ENCODE results near the gene GH2. TPM values are rescaled to one million over a fixed set of nuclear protein-coding genes. Genes with fewer than 3 reads are reported as not detected.

GH2 gene
- total RNA-seq (not detected), polyA plus RNA-seq (not detected)

DNA sequence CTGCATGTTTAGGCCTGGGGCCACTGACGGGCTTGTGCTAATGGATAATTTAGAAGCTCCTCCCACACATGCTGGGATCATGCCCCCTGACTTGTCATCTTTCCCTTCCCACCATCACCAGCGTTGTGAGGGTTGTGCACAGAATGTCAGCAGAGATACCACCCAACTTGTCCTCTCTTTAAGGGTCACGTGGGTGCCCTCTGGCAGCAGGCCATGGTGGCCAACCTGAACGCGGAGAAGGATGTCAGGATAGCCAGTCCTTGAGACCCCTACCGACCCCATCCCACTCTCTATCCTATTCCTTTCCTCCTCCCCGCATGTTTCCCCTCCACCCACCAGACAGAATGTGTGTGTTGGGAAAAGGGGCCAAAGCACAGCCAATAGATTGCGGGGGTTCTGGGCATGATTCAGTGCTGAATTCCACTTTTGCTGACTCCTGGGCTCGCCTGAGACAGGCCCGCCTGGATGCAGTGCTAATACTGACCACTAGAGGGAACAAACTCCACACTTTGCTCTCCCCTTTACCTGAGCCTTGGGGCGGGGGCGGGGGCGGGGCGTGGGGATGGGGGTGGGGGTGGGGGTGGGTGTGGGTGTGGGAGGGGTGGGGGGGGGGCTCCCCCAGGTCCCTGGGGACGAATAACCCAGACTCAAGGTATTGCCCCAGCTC lies at the start of gene GH2:
Gene GH2, minus strand, starts transcription at position 10 of the 667 bp plus-strand sequence. CDS start 143 bp downstream, outside the sequence.
- Histone ChIP-seq H3K27ac (no peak within 1 kb of the TSS), H3K27me3 (peaks cover 0 to 5% (median 0%) of the 10 kb centered on the region in 3 donors), H3K4me3 (no peak within 1 kb of the TSS), H3K36me3 (no peaks in the 10 kb centered on the region), H3K4me1 (no peaks in the 10 kb centered on the region), H3K9me3 (no peaks in the 10 kb centered on the region)
- TF ChIP-seq, protein P1, sequence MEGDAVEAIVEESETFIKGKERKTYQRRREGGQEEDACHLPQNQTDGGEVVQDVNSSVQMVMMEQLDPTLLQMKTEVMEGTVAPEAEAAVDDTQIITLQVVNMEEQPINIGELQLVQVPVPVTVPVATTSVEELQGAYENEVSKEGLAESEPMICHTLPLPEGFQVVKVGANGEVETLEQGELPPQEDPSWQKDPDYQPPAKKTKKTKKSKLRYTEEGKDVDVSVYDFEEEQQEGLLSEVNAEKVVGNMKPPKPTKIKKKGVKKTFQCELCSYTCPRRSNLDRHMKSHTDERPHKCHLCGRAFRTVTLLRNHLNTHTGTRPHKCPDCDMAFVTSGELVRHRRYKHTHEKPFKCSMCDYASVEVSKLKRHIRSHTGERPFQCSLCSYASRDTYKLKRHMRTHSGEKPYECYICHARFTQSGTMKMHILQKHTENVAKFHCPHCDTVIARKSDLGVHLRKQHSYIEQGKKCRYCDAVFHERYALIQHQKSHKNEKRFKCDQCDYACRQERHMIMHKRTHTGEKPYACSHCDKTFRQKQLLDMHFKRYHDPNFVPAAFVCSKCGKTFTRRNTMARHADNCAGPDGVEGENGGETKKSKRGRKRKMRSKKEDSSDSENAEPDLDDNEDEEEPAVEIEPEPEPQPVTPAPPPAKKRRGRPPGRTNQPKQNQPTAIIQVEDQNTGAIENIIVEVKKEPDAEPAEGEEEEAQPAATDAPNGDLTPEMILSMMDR (IDR thresholded peaks at IDR 0.05): peak in 3 of 4 experiments; percentile 16 to 45 (median 36)
- TF ChIP-seq POLR2AphosphoS5 (IDR thresholded peaks at IDR 0.05): no peak
- no peak for DNase-seq
- intact Hi-C loops (cut with DNase I): no loop called here
- WGBS, 2 donors: 32 to 39% methylated on average over 15 of the region's 15 CpGs

DNA sequence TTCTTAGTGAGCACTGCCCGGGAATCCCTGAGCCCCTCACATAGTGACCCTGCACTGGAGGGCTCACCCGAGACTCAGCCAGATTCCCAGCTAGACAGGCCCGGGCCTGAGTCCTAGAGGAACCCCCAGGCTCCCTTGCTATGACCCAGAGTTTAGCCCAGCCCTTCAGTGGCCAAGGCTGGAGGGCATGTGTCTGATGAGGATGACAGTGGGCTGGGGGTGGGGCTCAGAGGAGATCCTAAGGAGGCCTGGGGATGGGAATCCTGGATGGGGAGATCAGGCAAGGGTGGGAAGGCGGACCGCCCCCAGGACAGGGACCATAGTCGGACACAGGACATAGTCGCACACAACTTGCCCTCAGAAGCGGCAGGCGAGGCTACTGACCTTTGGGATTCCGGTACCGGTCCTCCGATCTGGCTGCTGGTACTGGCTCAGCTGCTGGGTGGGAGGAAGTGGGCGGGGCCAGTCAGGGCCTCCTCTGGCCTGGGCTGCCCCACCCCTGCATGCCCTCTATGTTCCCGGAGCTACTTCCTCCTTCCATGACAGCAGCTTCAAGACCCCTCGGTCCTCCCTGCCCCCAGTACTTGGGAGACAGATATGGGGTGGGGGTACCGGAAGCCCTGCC lies 49.3 kb upstream of the GH2 start:
- 42 to 48% methylated on average over 16 of the region's 16 CpGs for WGBS, 2 donors
- intact Hi-C loops (cut with DNase I): no loop called here
- peak overlapping the region in 1 of 4 donors; percentile 72 for H3K27ac ChIP-seq
- DNase-seq: peak; percentile 77
- no peaks in the 10 kb centered on the region for H3K4me1 ChIP-seq
- TF ChIP-seq POLR2AphosphoS5 (IDR thresholded peaks at IDR 0.05): no peak
- no peak for TF ChIP-seq POLR2A (IDR thresholded peaks at IDR 0.05)
- TF ChIP-seq EP300 (IDR thresholded peaks at IDR 0.05): no peak
- TF ChIP-seq, protein P1 (IDR thresholded peaks at IDR 0.05): no peak
- no peaks in the 10 kb centered on the region for H3K9me3 ChIP-seq
- H3K27me3 ChIP-seq: no peaks in the 10 kb centered on the region
- no peaks in the 10 kb centered on the region for H3K36me3 ChIP-seq
- no peak overlapping the region for H3K4me3 ChIP-seq

DNA sequence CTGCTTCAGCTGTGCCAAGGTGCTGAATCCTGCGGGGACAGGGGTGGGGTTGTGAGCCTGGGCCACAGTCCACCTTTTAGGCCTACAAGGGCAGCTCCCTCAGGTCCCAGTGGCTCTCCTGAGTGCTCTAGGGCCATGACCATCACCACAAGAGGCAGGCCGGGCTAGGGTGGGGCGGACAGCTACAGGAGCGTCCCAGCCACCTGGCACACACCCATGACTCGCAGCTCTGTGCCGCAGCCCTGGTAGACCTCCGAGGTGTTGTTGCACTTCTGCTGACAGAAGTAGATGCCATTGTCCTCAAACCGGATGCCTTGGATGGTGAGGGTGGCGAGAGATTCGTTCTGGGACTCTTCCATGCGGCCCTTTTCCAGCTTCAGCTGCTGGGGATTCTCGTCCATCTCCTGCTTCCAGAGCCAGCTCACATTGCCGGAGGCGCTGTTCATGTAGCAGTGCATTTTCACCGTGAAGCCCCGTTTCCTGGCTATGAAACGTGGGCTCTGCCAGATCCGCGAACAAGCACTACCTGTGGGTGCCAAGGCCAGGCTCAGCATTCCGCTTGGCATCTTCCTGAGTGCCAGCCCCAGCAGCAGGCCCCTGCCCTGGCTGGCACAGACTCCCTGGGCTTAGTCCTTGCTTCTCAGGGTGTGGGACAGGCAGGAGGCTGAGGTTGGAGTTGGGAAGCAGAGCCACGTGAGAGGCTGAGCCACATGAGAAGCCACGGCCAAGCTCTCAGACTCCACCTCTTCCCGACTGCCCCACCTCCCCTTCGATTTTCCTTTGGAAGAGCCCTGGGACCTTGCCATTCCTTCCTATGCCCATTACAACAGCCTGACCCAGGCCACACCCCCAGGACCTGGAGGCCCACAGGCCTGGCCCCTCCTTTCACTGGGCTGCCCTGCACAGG lies 48.4 kb upstream of the GH2 start:
- Histone ChIP-seq H3K4me3 (no peak overlapping the region), H3K27ac (no peak overlapping the region), H3K4me1 (no peaks in the 10 kb centered on the region), H3K9me3 (no peaks in the 10 kb centered on the region), H3K27me3 (no peaks in the 10 kb centered on the region), H3K36me3 (no peaks in the 10 kb centered on the region)
- DNase-seq: no peak
- WGBS, 2 donors: 84 to 90% methylated on average over 24 of the region's 24 CpGs
- TF ChIP-seq EP300 (IDR thresholded peaks at IDR 0.05) (no peak), POLR2A (IDR thresholded peaks at IDR 0.05) (no peak), POLR2AphosphoS5 (IDR thresholded peaks at IDR 0.05) (no peak)
- TF ChIP-seq, protein P1 (IDR thresholded peaks at IDR 0.05): no peak
- intact Hi-C loops (cut with DNase I): no loop called here

DNA sequence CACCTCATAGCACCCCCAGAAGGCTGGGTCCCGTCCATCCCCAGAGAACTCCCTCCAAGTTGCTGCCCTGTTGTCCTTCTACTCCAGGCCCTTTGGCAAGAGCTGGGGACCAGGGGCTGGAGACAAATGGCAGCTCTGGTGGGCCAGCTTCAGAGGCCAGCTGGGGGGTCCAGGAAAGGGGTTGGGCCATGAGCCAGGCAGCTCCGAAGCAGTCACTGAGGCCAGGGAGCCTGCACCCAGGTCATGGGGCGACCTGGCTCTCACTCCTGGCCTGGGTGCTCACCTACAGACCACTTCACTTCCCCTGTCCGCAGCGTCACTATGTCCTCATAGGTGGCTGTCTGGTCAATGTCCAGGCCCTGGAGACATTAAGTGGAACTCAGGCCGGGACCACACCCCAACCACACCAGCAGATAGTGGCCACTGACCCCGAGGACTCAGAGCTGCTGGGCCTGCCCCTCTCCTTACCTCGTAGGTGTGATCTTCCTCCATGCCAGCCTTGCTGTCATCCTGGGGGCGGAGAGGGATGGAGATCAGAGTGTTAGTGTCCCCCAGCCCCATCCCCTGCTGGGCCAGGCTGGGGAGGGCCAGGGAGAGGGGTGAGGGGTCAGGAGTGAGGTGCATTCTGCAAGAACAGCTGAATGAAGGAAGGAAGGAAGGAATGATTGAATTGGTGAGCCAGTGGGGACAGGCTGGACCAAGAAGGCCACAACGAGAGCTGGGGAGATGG lies 47.4 kb upstream of the GH2 start:
- no peak overlapping the region for H3K27ac ChIP-seq
- WGBS, 2 donors: 87 to 89% methylated on average over 10 of the region's 10 CpGs
- TF ChIP-seq POLR2A (IDR thresholded peaks at IDR 0.05) (no peak), POLR2AphosphoS5 (IDR thresholded peaks at IDR 0.05) (no peak), EP300 (IDR thresholded peaks at IDR 0.05) (no peak)
- TF ChIP-seq, protein P1 (IDR thresholded peaks at IDR 0.05): no peak
- H3K27me3 ChIP-seq: no peaks in the 10 kb centered on the region
- no peaks in the 10 kb centered on the region for H3K36me3 ChIP-seq
- no peaks in the 10 kb centered on the region for H3K9me3 ChIP-seq
- intact Hi-C loops (cut with DNase I): no loop called here
- DNase-seq: no peak
- no peaks in the 10 kb centered on the region for H3K4me1 ChIP-seq
- no peak overlapping the region for H3K4me3 ChIP-seq

Data from sigmoid colon (tissue), 7 donors.